H1 (cell line): ENCODE data around the gene TCEA2. TPM values are rescaled to one million over a fixed set of nuclear protein-coding genes. Genes with fewer than 3 reads are reported as not detected.

Source experiments
- CTCF ChIA-PET: fragments of 300-600 bp; sonication (Branson Sonifier 250); formaldehyde crosslinking; loops from one replicate; lab custom pipeline; 2021; ENCODE audit not compliant: partially characterized antibody; lab: Charles Lee
- POLR2A ChIA-PET: fragments of 300-600 bp; sonication (Branson Sonifier 250); formaldehyde crosslinking; loops from one replicate; lab custom pipeline; 2021; ENCODE audit warnings: inconsistent platforms; ENCODE audit not compliant: partially characterized antibody; lab: Charles Lee
- DNase-seq, 2 experiments: peaks; one replicate each; pipeline versions ENCODE4 v3.0.0 to v3.0.0-alpha.2; 2010 to 2022; ENCODE audit warnings: low spot score in 2 of 2, low read depth in 1 of 2, mixed read lengths in 1 of 2
- FAIRE-seq: peaks from 2 replicates; lab custom pipeline; 2011; peaks lifted over from hg19 to GRCh38; lab: Jason Lieb, UNC
- H2AFZ ChIP-seq: 2 replicates; pipeline ENCODE4 v1.8.1; 2012; ENCODE audit warnings: low read length, inconsistent platforms
- H2AK5ac ChIP-seq: 2 replicates; pipeline ENCODE4 v1.6.1; 2013; ENCODE audit warnings: low read depth, low read length
- H2BK120ac ChIP-seq: replicated peaks from 2 replicates; pipeline ENCODE3; 2013; ENCODE audit warnings: low read depth, low read length, inconsistent platforms
- H2BK12ac ChIP-seq: 2 replicates; pipeline ENCODE4 v1.6.1; 2013; ENCODE audit warnings: low read depth, low read length
- H2BK15ac ChIP-seq: 2 replicates; pipeline ENCODE4 v1.6.1; 2013; ENCODE audit warnings: low read length
- H2BK20ac ChIP-seq: 2 replicates; pipeline ENCODE4 v1.6.1; 2013; ENCODE audit warnings: low read length
- H2BK5ac ChIP-seq: 2 replicates; pipeline ENCODE4 v1.6.1; 2013; ENCODE audit warnings: low read depth, low read length
- H3K14ac ChIP-seq: 2 replicates; pipeline ENCODE4 v1.6.1; 2013; ENCODE audit warnings: inconsistent platforms; ENCODE audit not compliant: insufficient read length
- H3K18ac ChIP-seq: 2 replicates; pipeline ENCODE4 v1.6.1; 2013; ENCODE audit warnings: low read length; ENCODE audit errors: extremely low read depth
- H3K23ac ChIP-seq: 2 replicates; pipeline ENCODE4 v1.6.1; 2013; ENCODE audit warnings: inconsistent platforms; ENCODE audit not compliant: insufficient read length
- H3K23me2 ChIP-seq: 2 replicates; pipeline ENCODE4 v1.6.1; 2013; ENCODE audit warnings: low read depth, low read length
- H3K27ac ChIP-seq: 2 replicates; pipeline ENCODE4 v1.6.1; 2011; ENCODE audit warnings: low read depth, low read length, inconsistent platforms
- H3K27me3 ChIP-seq, 4 experiments: replicated peaks in 1 of 4; 1 replicate in 1 of 4; 2 replicates in 3 of 4; pipeline versions ENCODE4 v1.6.1 to v1.8.1; 2011 to 2013; ENCODE audit warnings: low read length in 3 of 4, mild to moderate bottlenecking in 3 of 4, inconsistent platforms in 2 of 4, mixed read lengths in 2 of 4, moderate library complexity in 1 of 4; ENCODE audit not compliant: control insufficient read depth in 3 of 4, insufficient read depth in 3 of 4; ENCODE audit errors: extremely low read depth in 1 of 4
- H3K36me3 ChIP-seq, 4 experiments: 2 replicates each; pipeline versions ENCODE4 v1.6.1 to v1.8.1; 2011 to 2013; ENCODE audit warnings: mild to moderate bottlenecking in 4 of 4, low read length in 3 of 4, moderate library complexity in 2 of 4, control low read depth in 1 of 4, inconsistent platforms in 1 of 4; ENCODE audit not compliant: insufficient read depth in 4 of 4, control insufficient read depth in 2 of 4
- H3K4ac ChIP-seq: replicated peaks from 2 replicates; pipeline ENCODE3; 2013; ENCODE audit warnings: low read length, low read depth, mixed read lengths, inconsistent platforms; ENCODE audit not compliant: insufficient read length
- H3K4me1 ChIP-seq, 4 experiments: replicated peaks in 1 of 4; 1 replicate in 1 of 4; 2 replicates in 3 of 4; pipeline versions ENCODE4 v1.6.1 to v1.8.1; 2011 to 2013; ENCODE audit warnings: low read length in 3 of 4, inconsistent platforms in 2 of 4, mixed read lengths in 1 of 4; ENCODE audit not compliant: insufficient read depth in 4 of 4, control insufficient read depth in 3 of 4
- H3K4me2 ChIP-seq, 2 experiments: 2 replicates each; pipeline versions ENCODE4 v1.6.1 to v1.8.1; 2011 to 2013; ENCODE audit warnings: low read depth in 2 of 2, low read length in 2 of 2, control low read depth in 1 of 2, inconsistent platforms in 1 of 2, mild to moderate bottlenecking in 1 of 2; ENCODE audit not compliant: insufficient read depth in 1 of 2
- H3K4me3 ChIP-seq, 4 experiments: fragments of 200-600, 300-600 bp in 1 of 4; sonication (generic), shearing (Covaris generic), sonication (Bioruptor Twin) in 1 of 4; 2 replicates each; pipeline versions ENCODE4 v1.5.1 to v1.8.1; 2011 to 2016; ENCODE audit warnings: low read length in 4 of 4, low read depth in 3 of 4, control low read depth in 2 of 4, inconsistent platforms in 2 of 4, mild to moderate bottlenecking in 2 of 4, mixed read lengths in 1 of 4, moderate library complexity in 1 of 4; ENCODE audit not compliant: insufficient read depth in 2 of 4; ENCODE audit errors: extremely low read depth in 1 of 4
- H3K56ac ChIP-seq: replicated peaks from 2 replicates; pipeline ENCODE3; 2013; ENCODE audit warnings: low read depth, mild to moderate bottlenecking, mixed read lengths, low read length, inconsistent platforms; ENCODE audit not compliant: insufficient read length
- H3K79me1 ChIP-seq: 2 replicates; pipeline ENCODE4 v1.6.1; 2013; ENCODE audit warnings: low read depth, low read length, control low read depth
- H3K79me2 ChIP-seq, 2 experiments: 2 replicates each; pipeline versions ENCODE4 v1.6.1 to v1.8.1; 2012 to 2013; ENCODE audit warnings: low read length in 2 of 2, mild to moderate bottlenecking in 2 of 2, inconsistent platforms in 1 of 2; ENCODE audit not compliant: insufficient read depth in 2 of 2, control insufficient read depth in 1 of 2
- H3K9ac ChIP-seq, 4 experiments: replicated peaks in 1 of 4; 1 replicate in 1 of 4; 2 replicates in 3 of 4; pipeline versions ENCODE4 v1.6.1 to v1.8.1; 2011 to 2013; ENCODE audit warnings: low read depth in 3 of 4, low read length in 3 of 4, control low read depth in 2 of 4, mild to moderate bottlenecking in 2 of 4, moderate library complexity in 2 of 4, inconsistent platforms in 1 of 4; ENCODE audit errors: extremely low read depth in 1 of 4
- H3K9me3 ChIP-seq, 2 experiments: 2 replicates each; pipeline versions ENCODE4 v1.6.1 to v1.8.1; 2012 to 2013; ENCODE audit warnings: mild to moderate bottlenecking in 2 of 2, moderate library complexity in 2 of 2, control low read depth in 1 of 2, inconsistent platforms in 1 of 2, low read depth in 1 of 2, low read length in 1 of 2, mixed read lengths in 1 of 2; ENCODE audit not compliant: insufficient read depth in 2 of 2
- H4K20me1 ChIP-seq, 2 experiments: replicated peaks in 1 of 2; 2 replicates each; pipeline versions ENCODE3 to v1.8.1; 2011 to 2013; ENCODE audit warnings: inconsistent platforms in 2 of 2, low read length in 2 of 2, mild to moderate bottlenecking in 1 of 2; ENCODE audit not compliant: insufficient read depth in 2 of 2, control insufficient read depth in 1 of 2
- H4K5ac ChIP-seq: 2 replicates; pipeline ENCODE4 v1.6.1; 2013; ENCODE audit warnings: low read length, low read depth, mixed read lengths, inconsistent platforms; ENCODE audit not compliant: insufficient read length
- H4K8ac ChIP-seq: 2 replicates; pipeline ENCODE4 v1.8.0; 2013; ENCODE audit warnings: mild to moderate bottlenecking, moderate library complexity, low read length, inconsistent platforms; ENCODE audit not compliant: insufficient read depth; ENCODE audit errors: extremely low read depth
- H4K91ac ChIP-seq: replicated peaks from 2 replicates; pipeline ENCODE3; 2013; ENCODE audit warnings: low read length, mixed read lengths, inconsistent platforms; ENCODE audit not compliant: insufficient read length
- CREB1 ChIP-seq: IDR thresholded peaks from 2 replicates; pipeline ENCODE4 v1.6.1; 2012; ENCODE audit warnings: inconsistent platforms
- HDAC6 ChIP-seq: IDR thresholded peaks from one replicate; pipeline ENCODE4 v1.7.1; 2012; ENCODE audit warnings: low read depth, mild to moderate bottlenecking, inconsistent platforms, low read length, moderate library complexity
- JUN ChIP-seq: IDR thresholded peaks from 2 replicates; pipeline ENCODE4 v1.6.1; 2011; ENCODE audit warnings: low read depth, mild to moderate bottlenecking, improper control_type of control experiment, low read length
- NANOG ChIP-seq: IDR thresholded peaks from 2 replicates; pipeline ENCODE4 v1.6.1; 2011; ENCODE audit warnings: low read length, low read depth, mild to moderate bottlenecking, inconsistent platforms; ENCODE audit not compliant: insufficient read depth, poor library complexity, severe bottlenecking
- POLR2AphosphoS5 ChIP-seq: IDR thresholded peaks from 2 replicates; pipeline ENCODE4 v1.6.1; 2011; ENCODE audit warnings: low read depth, low read length
- SIX5 ChIP-seq: IDR thresholded peaks from 2 replicates; pipeline ENCODE4 v1.6.1; 2011; ENCODE audit warnings: mild to moderate bottlenecking, low read depth, low read length
- TBP ChIP-seq: IDR thresholded peaks from 2 replicates; pipeline ENCODE4 v1.6.1; 2011; ENCODE audit warnings: low read depth, low read length, improper control_type of control experiment
- ZNF274 ChIP-seq: IDR thresholded peaks from 2 replicates; pipeline ENCODE4 v1.7.0; 2012; ENCODE audit warnings: low read length, borderline replicate concordance; ENCODE audit errors: extremely low read depth
- WGBS, 2 experiments: shearing (Covaris generic) in 1 of 2; methylation state at CpG; one replicate each; pipeline versions ENCODE4 v1.1.6 to v1.1.7; 2013 to 2015; ENCODE audit warnings: low lambda C conversion rate in 2 of 2, mixed read lengths in 2 of 2, inconsistent platforms in 1 of 2, low coverage in 1 of 2, missing lambda C conversion rate in 1 of 2; ENCODE audit not compliant: insufficient replicate concordance in 2 of 2, insufficient coverage in 1 of 2, insufficient read length in 1 of 2; ENCODE audit errors: extremely low coverage in 1 of 2, missing lambda C conversion rate in 1 of 2; 5-methylcytosine and 5-hydroxymethylcytosine counted together
- polyA plus RNA-seq, 7 experiments: library from polyadenylated mRNA; depleted of rRNA in 3 of 7; stranded (reverse) in 5 of 7; unstranded in 2 of 7; fragments of >200 nt in 5 of 7; fragments of 200-250 nt in 2 of 7; gene quantifications; 1 replicate in 5 of 7; 2 replicates in 1 of 7; 4 replicates in 1 of 7; pipeline versions ENCODE4 v1.2.1 to v1.2.3, GENCODE V29; 2011 to 2013; ENCODE audit warnings: missing spikeins in 2 of 7, mixed read lengths in 2 of 7
- total RNA-seq: library from RNA; stranded (reverse); fragmentation: NEBNext Ultra II Directional; extraction: Animal tissue kit (Norgen Biotek cat#: 25700); gene quantifications from 2 replicates; pipeline ENCODE4 v1.2.1, GENCODE V29; 2021

Gene TCEA2
- total and polyA plus RNA-seq, 2 of the 8 experiments (the other 6 are each of a cell fraction or from before 2014, with no cell fraction given): 41.4 to 42.3 TPM

- Histone ChIP-seq H3K9ac (no peak overlapping the region), H3K4me2 (no peak overlapping the region), H4K91ac (no peak overlapping the region), H2BK120ac (no peak overlapping the region), H3K23me2 (peaks cover 6% of the 10 kb centered on the region; the same call in 1 of the 2 replicates), H2BK20ac (no peak overlapping the region), H4K20me1 (peaks cover 0 to 8% of the 10 kb centered on the region in 2 experiments), H2AK5ac (no peak overlapping the region), H4K5ac (no peak overlapping the region), H3K36me3 (peaks cover 0 to 8% (median 3%) of the 10 kb centered on the region in 4 experiments; a peak in 3 of 8 replicates), H3K27ac (no peak overlapping the region), H3K79me2 (no peaks in the 10 kb centered on the region), H2BK12ac (no peak overlapping the region), H3K4me1 (peaks cover 0 to 13% (median 7%) of the 10 kb centered on the region in 4 experiments; a peak in 4 of 7 replicates), H3K14ac (no peak overlapping the region), H2BK5ac (no peak overlapping the region), H3K18ac (no peak overlapping the region), H3K4me3 (no peak overlapping the region), H3K23ac (no peak overlapping the region), H2AFZ (no peak overlapping the region), H3K9me3 (no peaks in the 10 kb centered on the region), H2BK15ac (no peak overlapping the region), H3K4ac (no peak overlapping the region), H3K79me1 (0 out of 2 replicates have a peak, but pooled peaks cover 3% of the 10 kb centered on the region), H3K27me3 (peaks cover 0 to under 1% (median under 1%) of the 10 kb centered on the region in 4 experiments; a peak in 2 of 7 replicates), H3K56ac (no peak overlapping the region), H4K8ac (no peak overlapping the region)
- POLR2A ChIA-PET: interaction anchor here (1.6 kb wide), 1 partner anchor 36 kb away, joined by 5 read pairs; no protein-coding TSS in a partner anchor
- 94% methylated on average over 7 of the region's 8 CpGs; no CpG with 5 or more reads in 1 of the 2 experiments for WGBS, 2 experiments
- DNase-seq: no peak
- CTCF ChIA-PET: interaction anchor here (0.6 to 12.9 kb wide), 2 partner anchors 19 to 880 kb away, joined by 3 to 139 read pairs; partner anchors contain the start of genes SOX18 and TCEA2
- FAIRE-seq: no peak
- TF ChIP-seq CREB1: no peak
- no peak for TF ChIP-seq HDAC6
- no peak for TF ChIP-seq NANOG
- no peak for TF ChIP-seq JUN
- TF ChIP-seq TBP: no peak
- TF ChIP-seq SIX5: no peak
- TF ChIP-seq POLR2AphosphoS5: no peak
- TF ChIP-seq ZNF274: no peak
Observed at GRCh38 chr20:64074963-64075362, 12.0 kb downstream of the TCEA2 start.
